GM12801 (cell line): ENCODE data around the gene TGIF2.

Experiments used
- TF ChIP-seq, protein P1 (sequence below): IDR thresholded peaks from one replicate; pipeline ENCODE4 v1.5.1; 2011; ENCODE audit warnings: control low read depth; ENCODE audit not compliant: insufficient read length; ENCODE audit errors: extremely low read depth

Gene TGIF2

DNA sequence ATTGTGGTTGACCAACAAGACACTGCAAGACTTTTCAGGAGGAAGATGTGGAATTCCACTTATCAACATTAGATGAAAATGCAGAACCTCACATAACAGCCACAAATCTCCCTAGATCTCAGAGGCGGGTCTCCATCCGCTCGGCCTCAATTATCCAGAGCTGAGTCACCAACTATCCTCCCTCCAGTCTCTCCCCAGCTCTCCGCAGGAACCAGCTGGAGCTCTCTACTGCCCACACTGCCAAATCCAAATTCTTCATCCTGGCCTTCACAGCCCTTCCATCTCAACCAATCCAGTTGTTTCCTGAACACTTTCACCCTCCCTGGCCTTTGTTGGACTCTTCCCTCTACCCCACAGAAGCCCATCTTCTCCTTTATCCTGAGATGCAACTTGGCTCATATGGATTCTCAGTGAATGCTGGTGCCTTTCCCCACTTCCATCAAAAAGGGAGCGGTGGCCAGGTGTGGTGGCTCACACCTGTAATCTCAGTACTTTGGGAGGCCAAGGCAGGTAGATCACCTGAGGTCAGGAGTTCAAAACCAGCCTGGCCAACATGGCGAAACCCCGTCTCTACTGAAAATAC lies 3.5 kb upstream of the TGIF2 start:
- TF ChIP-seq, protein P1, sequence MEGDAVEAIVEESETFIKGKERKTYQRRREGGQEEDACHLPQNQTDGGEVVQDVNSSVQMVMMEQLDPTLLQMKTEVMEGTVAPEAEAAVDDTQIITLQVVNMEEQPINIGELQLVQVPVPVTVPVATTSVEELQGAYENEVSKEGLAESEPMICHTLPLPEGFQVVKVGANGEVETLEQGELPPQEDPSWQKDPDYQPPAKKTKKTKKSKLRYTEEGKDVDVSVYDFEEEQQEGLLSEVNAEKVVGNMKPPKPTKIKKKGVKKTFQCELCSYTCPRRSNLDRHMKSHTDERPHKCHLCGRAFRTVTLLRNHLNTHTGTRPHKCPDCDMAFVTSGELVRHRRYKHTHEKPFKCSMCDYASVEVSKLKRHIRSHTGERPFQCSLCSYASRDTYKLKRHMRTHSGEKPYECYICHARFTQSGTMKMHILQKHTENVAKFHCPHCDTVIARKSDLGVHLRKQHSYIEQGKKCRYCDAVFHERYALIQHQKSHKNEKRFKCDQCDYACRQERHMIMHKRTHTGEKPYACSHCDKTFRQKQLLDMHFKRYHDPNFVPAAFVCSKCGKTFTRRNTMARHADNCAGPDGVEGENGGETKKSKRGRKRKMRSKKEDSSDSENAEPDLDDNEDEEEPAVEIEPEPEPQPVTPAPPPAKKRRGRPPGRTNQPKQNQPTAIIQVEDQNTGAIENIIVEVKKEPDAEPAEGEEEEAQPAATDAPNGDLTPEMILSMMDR: no peak

- TF ChIP-seq, protein P1: no peak
These were observed 1.6 kb upstream of the TGIF2 start for GRCh38 chr20:36571564-36572504.

DNA sequence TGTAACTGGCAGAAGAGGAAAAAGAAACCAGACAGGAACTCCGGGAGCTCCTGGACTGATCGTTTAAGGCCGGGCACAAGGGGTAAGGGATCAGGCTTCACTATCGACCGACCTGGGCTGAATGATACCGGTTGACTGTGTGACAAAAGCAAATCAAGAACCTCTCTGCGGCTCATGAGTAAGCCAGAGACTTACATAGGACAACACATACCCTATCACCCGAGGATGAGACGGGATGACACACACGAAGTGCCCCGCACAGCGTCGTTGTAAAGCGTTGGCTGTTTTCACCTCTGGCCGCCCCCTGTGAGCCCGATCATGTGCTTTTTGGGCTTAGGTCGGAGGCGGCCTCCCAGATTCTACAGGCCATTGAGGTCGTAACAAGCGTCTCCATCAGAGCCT lies 695 bp upstream of the TGIF2 start:
- TF ChIP-seq, protein P1: no peak

GRCh38 chr20:36573798-36574365 lies 485 bp downstream of the TGIF2 start:
- TF ChIP-seq, protein P1: no peak

GRCh38 chr20:36574366-36575135 lies 1.2 kb downstream of the TGIF2 start:
- TF ChIP-seq, protein P1: no peak

DNA sequence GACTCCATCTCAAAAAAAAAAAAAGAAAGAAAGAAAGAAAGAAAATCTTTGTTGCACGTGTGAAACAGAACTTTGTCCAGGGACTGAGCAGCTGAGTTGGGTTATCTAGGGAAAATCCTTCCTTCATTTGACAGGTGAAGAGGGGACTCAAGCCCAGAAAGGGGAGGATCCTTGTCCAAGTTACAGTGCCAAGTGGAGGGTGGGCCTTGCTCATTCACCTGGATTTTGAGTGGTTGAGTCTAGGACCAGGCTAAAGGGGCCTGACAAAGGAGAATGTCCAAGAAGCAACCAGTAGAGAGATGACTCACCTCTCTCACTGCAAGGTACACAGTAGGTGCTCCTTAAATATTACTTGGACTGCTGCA lies 2.7 kb downstream of the TGIF2 start:
- TF ChIP-seq, protein P1: no peak
